ENCODE data around the gene ANXA2.

GRCh38 chr15:60344987-60345386 is 52.8 kb downstream of the ANXA2 start:
- TF ChIP-seq SUZ12 (IDR thresholded peaks at IDR 0.05; ENCODE audit: extremely low read depth, insufficient read depth, insufficient read length), result no peak
- no peak for TF ChIP-seq ZNF274 (IDR thresholded peaks at IDR 0.05; ENCODE audit: low read depth, low read length)
- no peak for TF ChIP-seq YY1 (IDR thresholded peaks at IDR 0.05; ENCODE audit: insufficient read depth, insufficient read length)
